Adipocyte (in vitro differentiated cells): ENCODE results near the gene TRIM7.
"Not testable (repeated sequence)": the region's sequence is repeated elsewhere in the genome, so short reads cannot be mapped to it uniquely, and the experiment has no call there.

Experiments
- DNase-seq: peaks from one replicate; pipeline ENCODE4 v3.0.0-alpha.2; 2015; ENCODE audit warnings: low read depth
- H3K27me3 ChIP-seq: replicated peaks from 2 replicates; pipeline ENCODE4 v1.7.0; 2013; ENCODE audit warnings: mild to moderate bottlenecking, low read length, moderate library complexity; ENCODE audit not compliant: control insufficient read depth, insufficient read depth
- H3K36me3 ChIP-seq: 2 replicates; pipeline ENCODE4 v1.7.0; 2013; ENCODE audit warnings: low read length, mild to moderate bottlenecking, moderate library complexity; ENCODE audit not compliant: control insufficient read depth, insufficient read depth, severe bottlenecking
- H3K4me1 ChIP-seq: 2 replicates; pipeline ENCODE4 v1.7.0; 2013; ENCODE audit warnings: mild to moderate bottlenecking, low read length, moderate library complexity; ENCODE audit not compliant: control insufficient read depth, insufficient read depth
- H3K4me3 ChIP-seq: 2 replicates; pipeline ENCODE4 v1.7.0; 2013; ENCODE audit warnings: mild to moderate bottlenecking, low read length, moderate library complexity
- H3K9ac ChIP-seq: 2 replicates; pipeline ENCODE4 v1.7.0; 2013; ENCODE audit warnings: mild to moderate bottlenecking, low read length, moderate library complexity
- H3K9me3 ChIP-seq: 2 replicates; pipeline ENCODE4 v1.7.0; 2013; ENCODE audit warnings: mild to moderate bottlenecking, low read length, moderate library complexity; ENCODE audit not compliant: control insufficient read depth

TRIM7 gene

DNA sequence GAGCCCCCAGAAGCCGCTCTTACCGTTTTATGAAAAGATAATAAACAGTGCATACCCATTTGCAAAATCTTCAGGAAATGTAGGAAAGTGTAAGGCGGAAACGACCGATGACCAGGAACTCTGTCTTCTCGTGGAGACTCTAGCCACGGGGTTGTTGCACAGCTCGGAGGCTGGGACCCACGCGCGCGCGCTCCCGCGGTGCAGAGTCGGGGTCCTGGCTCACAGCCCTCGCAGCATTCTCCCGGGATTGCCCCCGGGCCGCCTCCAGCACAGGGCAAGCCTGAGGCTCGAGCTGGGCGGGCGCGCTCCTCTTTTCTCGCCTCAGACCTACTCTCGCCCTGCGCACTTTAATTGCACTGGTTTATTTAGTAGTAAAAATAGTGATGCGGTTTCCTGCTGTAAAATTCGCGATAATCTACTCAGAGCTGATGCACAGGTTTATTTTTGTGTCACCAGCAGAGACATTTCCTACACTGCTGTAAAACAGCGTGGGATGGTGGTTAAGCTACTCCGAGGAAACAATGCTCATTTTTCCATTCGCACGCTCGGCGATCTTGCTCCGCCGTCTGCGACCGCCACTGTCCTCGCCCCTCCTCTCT, 15.5 kb downstream of the TRIM7 start:
- no peaks in the 10 kb centered on the region for H3K36me3 ChIP-seq
- H3K9me3 ChIP-seq, result no peaks in the 10 kb centered on the region
- peak overlapping the region; percentile 98 for H3K4me3 ChIP-seq
- H3K27me3 ChIP-seq, result no peaks in the 10 kb centered on the region
- H3K9ac ChIP-seq, result peak overlapping the region; percentile 88
- peaks cover 21% of the 10 kb centered on the region for H3K4me1 ChIP-seq
- peak; percentile 73 for DNase-seq

DNA sequence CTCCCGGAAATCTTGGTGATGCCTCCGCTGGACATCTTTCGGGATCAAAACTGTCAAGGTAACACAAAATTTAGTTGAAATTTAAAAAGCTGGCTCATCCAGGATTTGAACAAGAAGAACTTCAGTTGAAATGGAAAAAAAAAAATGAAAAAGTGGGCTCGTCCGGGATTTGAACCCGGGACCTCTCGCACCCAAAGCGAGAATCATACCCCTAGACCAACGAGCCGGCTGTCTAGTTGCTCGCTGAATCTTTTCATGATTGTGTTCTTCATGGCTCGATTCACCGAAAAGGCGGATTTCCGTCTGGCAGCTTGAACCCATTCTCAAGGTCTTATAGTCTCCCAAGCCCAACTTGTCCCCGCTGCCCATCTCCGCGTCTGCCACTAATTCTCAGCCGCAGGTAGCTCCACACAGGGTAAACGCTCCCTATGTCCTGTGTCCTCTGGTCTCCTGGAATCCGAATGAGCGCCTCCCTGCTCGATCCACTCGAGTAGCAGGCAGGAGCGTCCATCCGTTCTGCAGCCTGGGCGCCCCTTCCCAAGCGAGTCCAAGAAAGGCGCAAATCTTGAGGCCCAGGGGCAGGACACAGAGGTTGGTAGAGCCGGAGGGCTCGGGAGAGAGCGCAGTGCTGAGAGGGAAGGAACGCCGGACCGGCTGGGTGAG, 16.2 kb downstream of the TRIM7 start:
- no peaks in the 10 kb centered on the region for H3K9me3 ChIP-seq
- peak; percentile 87 for DNase-seq
- no peaks in the 10 kb centered on the region for H3K36me3 ChIP-seq

DNA sequence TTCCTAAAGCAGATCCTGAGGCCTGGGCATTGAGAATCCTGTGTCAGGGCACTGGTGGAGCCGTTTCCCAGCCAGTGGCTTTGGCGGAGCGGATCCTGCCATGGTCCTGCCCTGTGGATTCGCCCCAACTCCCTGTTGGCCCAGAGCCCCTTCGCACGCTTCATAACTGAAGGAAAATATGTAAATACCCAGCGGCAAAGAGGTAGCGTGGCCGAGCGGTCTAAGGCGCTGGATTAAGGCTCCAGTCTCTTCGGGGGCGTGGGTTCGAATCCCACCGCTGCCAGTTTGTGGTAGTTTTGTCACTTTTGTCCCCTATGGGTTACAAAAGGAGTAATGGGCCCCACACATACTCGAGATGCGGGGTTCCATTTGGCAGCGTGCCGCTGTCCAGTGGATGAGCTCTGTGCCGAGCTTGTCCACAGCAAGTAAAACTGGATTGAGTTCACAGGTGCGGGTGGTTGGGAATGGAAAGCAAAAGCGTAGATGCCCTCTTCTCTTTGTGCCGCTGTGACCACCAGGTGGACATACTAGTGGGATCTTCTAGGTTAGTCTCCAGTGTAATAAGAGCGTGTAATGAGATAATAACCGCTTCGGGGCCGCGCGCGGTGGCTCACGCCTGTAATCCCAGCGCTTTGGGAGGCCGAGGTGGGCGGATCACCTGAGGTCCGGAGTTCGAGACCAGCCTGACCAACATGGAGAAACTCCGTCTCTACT, 17.3 kb downstream of the TRIM7 start:
- peak; percentile 91 for DNase-seq
- Histone ChIP-seq H3K9me3 (no peaks in the 10 kb centered on the region), H3K4me3 (peak overlapping the region; percentile 72), H3K4me1 (peaks cover 21% of the 10 kb centered on the region), H3K9ac (no peak overlapping the region), H3K27me3 (no peaks in the 10 kb centered on the region), H3K36me3 (no peaks in the 10 kb centered on the region)

More for the DNA sequence above, 16.2 kb downstream of the TRIM7 start:
- Histone ChIP-seq H3K4me3 (peak overlapping the region; percentile 98), H3K9ac (peak overlapping the region; percentile 88), H3K27me3 (no peaks in the 10 kb centered on the region), H3K4me1 (peaks cover 21% of the 10 kb centered on the region)

DNA sequence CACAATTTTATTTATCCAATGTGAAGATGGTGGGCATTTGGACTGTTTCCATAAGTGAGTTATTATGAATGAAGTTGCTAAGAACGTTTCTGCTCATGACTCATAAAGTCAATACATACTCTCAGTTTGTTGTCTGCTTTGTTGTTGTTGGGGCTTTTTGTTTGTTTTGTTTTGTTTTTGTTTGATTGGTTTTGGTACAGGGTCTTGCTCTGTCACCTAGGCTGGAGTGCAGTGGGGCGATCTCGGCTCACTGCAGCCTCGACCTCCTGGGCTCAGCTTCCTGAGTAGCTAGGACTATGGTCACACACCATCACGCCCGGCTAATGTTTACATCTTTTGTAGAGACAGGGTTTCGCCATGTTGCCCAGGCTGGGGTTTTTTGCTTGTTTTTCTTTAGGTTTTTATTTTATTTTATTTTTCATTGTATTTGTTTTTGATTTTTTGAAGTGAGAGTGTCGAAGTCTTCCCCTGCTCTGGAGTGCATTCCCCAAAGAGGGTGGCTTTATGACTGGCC, 18.0 kb downstream of the TRIM7 start:
- H3K9ac ChIP-seq, result no peak overlapping the region
- H3K4me3 ChIP-seq, result peak overlapping the region; percentile 35

DNA sequence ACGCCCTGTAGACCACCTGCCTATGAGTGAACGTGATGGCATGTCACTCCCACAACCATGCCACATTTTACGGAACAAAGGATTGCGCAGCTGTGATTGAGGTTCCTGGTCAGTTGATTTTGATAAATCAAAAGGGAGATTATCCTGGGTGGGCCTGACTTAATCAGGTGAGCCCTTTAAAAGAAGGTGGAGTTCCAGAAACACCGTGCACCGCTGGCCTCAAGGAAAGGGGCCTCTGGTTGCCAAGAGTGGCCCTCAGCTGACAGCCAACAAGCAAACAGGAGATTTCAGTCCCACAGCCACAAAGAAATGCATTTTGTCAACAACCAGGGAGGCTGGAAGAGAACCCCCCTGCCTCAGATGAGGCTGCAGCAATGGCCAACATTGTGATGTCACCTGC, 19.0 kb downstream of the TRIM7 start:
- Histone ChIP-seq H3K4me1 (peaks cover 16% of the 10 kb centered on the region), H3K36me3 (no peaks in the 10 kb centered on the region), H3K4me3 (no peak overlapping the region), H3K27me3 (no peaks in the 10 kb centered on the region), H3K9me3 (no peaks in the 10 kb centered on the region), H3K9ac (no peak overlapping the region)
- no peak for DNase-seq

More for the DNA sequence above, 18.0 kb downstream of the TRIM7 start:
- Histone ChIP-seq H3K27me3 (no peaks in the 10 kb centered on the region), H3K9me3 (no peaks in the 10 kb centered on the region), H3K36me3 (no peaks in the 10 kb centered on the region), H3K4me1 (peaks cover 16% of the 10 kb centered on the region)
- peak; percentile 40 for DNase-seq

DNA sequence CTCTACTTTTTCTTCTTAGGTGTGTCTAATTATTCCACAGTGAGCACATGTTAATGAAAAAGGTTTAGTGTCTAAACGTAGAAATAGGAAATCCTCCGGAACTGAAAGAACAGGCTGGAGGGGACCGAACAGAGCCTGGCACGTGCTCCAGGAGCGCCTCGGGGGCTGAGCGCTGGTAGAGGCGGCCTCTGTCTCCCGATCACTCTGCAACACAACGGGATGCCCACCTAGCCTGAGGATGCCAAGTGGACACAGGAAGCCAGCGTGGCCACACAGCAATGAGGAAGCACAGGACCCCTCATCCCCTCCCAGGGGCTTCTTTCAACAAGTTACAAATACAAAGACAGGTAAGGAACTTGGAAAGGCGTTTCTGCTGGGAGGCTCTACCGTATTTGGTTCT, 19.4 kb downstream of the TRIM7 start:
- peaks cover 2% of the 10 kb centered on the region for H3K27me3 ChIP-seq
- H3K36me3 ChIP-seq, result no peaks in the 10 kb centered on the region
- no peak overlapping the region for H3K4me3 ChIP-seq
- H3K4me1 ChIP-seq, result peaks cover 12% of the 10 kb centered on the region
- DNase-seq, result no peak
- H3K9ac ChIP-seq, result no peak overlapping the region
- no peaks in the 10 kb centered on the region for H3K9me3 ChIP-seq

DNA sequence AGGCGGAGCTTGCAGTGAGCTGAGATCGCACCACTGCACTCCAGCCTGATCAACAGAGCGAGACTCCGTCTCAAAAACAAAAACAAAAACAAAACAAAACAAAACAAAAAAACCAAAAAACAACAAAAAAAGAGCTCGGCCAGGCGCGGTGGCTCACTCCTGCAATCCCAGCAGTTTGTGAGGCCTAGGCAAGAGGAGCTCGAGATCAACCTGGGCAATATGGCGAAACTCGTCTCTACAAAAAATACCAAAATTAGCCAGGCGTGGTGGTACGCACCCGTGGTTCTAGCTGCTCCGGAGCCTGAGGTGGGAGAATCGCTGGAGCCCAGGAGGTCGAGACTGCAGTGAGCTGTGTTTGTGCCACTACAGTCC, 20.2 kb downstream of the TRIM7 start:
- no peak for DNase-seq
- peaks cover 3% of the 10 kb centered on the region for H3K27me3 ChIP-seq
- no peaks in the 10 kb centered on the region for H3K36me3 ChIP-seq
- peaks cover 5% of the 10 kb centered on the region for H3K4me1 ChIP-seq
- peak overlapping the region; percentile 79 for H3K9ac ChIP-seq
- H3K9me3 ChIP-seq, result no peaks in the 10 kb centered on the region
- peak overlapping the region; percentile 85 for H3K4me3 ChIP-seq

DNA sequence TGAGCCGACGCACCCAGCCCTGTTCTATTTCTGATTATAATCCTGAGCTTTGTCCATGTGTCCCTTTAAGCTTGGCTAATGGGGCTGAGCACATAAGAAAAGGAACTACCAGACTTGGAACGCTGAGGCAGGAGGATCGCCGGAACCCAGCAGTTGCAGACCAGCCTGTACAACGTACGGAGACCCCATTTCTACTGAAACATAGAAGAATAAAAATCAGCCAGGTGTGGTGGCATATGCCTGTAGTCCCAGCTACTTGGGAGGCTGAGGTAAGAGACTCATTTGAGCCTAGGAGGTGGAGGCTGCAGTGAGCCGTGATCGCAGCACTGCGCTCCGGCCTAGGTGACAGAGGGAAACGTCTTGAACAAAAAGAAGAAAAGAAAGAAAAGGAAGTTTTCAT, 22.3 kb downstream of the TRIM7 start:
- no peaks in the 10 kb centered on the region for H3K36me3 ChIP-seq
- H3K4me1 ChIP-seq, result peaks cover 3% of the 10 kb centered on the region
- H3K4me3 ChIP-seq, result no peak overlapping the region
- H3K27me3 ChIP-seq, result peaks cover 3% of the 10 kb centered on the region
- no peak overlapping the region for H3K9ac ChIP-seq
- DNase-seq, result no peak
- H3K9me3 ChIP-seq, result no peaks in the 10 kb centered on the region

DNA sequence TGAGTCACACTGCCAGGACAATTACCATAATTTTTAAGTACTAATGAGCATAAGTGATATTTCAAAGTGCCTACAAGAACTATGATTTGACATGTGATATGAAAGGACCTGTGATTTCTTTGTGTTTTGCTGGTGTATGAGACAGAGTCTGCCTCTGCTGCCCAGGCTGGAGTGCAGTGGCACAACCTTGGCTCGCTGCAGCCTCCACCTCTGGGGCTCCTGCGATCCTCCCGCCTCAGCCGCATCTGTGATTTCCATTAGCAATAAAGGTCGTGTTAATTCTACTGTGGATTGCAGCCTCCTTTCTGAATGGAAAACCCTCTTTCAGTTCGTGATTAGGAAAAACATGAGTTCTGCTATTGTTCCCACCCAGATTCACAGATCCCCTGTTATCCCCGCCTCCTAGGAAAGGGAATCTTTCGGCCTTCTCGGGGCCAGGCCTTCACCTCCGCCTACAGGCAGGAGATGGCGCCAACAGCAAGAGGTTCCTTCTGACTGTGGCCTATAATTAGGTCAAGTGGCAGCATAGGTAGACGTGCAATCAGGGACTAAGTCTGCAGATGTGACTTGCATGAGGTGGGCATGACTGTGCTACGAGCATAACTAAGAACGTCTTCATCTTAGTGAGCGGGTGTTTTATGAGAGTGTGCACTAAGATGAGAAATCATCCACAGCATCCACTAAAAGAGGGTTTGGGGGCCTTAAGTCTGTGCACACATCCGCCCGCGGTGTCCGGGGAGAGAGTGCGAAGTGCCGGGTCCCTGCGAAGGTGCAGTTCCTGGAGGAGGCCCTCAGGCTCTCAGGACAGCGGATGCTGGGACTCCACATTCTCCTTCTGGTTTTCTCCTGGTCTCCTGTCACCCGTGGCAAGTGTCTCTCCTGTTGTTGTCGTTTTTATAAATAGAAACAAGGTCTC, 23.1 kb downstream of the TRIM7 start:
- Histone ChIP-seq H3K4me1 (no peaks in the 10 kb centered on the region), H3K27me3 (peaks cover 3% of the 10 kb centered on the region), H3K9me3 (no peaks in the 10 kb centered on the region), H3K4me3 (no peak overlapping the region), H3K9ac (no peak overlapping the region), H3K36me3 (no peaks in the 10 kb centered on the region)
- peak; percentile 81 for DNase-seq

DNA sequence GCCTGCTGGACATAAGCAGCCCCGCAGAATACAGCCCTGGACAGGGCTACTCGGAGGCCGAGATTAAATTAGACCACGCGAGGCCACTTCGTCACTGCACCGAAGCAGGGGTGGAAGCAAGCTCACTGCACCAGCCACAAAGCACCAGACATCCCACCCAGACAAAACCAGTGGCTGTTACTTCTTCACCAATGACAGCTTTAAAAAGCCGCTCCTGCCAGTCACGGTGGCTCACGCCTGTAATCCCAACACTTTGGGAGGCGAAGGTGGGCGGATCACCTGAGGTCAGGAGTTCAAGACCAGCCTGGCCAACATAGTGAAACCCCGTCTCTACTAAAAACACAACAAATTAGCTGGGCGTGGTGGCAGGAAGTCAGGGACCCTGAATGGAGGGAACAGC, 27.4 kb downstream of the TRIM7 start:
- not testable (repeated sequence) for H3K36me3 ChIP-seq, H3K27me3 ChIP-seq, H3K9ac ChIP-seq, H3K4me1 ChIP-seq, H3K4me3 ChIP-seq, H3K9me3 ChIP-seq, DNase-seq
